ENCODE measurements around the gene TPGS2.

The TPGS2 gene

DNA sequence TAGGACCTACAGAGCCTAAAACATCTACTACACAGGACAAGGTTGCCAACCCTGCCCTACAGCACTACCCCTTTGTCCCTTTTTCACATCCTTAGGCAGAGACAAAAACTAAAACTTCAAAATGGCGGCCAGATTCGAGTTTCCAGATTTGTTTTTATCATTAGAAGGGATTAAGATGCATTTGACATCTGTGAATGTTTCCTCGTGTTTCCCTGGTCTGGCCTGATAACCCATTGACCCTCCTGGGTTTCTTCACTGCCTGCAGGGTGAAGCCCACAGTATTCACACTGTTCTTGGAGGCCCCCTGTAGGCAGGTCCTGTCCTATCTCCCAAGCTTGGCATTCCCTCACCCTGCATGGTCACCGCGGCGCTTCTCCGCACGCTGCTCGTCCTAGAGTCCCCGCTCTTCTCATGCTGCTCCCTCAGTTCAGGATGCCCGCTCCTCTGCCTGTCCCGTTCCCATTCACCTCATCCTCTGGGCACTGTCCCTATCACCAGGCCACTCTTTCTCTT, 67.6 kb downstream of the TPGS2 start:
- no peak overlapping the region for H3K4me3 ChIP-seq (replicated peaks; ENCODE audit: low read depth, low read length)
- DNase-seq (ENCODE audit: extremely low read depth, low read depth) = no peak
- TF ChIP-seq CTCF (IDR thresholded peaks at IDR 0.05; ENCODE audit: low read depth, low read length, missing control alignments) = no peak

DNA sequence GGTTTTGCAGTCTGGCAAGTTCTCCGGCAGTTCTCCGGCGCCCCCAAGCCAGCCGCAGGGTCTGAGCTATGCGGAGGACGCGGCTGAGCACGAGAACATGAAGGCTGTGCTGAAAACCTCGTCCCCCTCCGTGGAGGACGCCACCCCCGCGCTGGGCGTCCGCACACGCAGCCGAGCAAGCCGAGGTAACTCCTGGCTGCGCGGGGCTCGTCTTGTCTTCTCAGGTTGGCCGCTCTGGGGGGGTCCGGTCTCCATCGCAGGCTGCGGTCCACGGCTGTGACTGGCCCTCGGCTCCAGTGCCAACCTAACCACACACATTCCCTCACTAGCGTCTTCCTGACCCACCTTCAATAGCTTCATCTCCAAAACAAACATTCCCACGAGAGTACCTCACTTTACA, 68.2 kb downstream of the TPGS2 start:
- no peak for DNase-seq (ENCODE audit: extremely low read depth, low read depth)
- no peak overlapping the region for H3K4me3 ChIP-seq (replicated peaks; ENCODE audit: low read depth, low read length)
- no peak for TF ChIP-seq CTCF (IDR thresholded peaks at IDR 0.05; ENCODE audit: low read depth, low read length, missing control alignments)

DNA sequence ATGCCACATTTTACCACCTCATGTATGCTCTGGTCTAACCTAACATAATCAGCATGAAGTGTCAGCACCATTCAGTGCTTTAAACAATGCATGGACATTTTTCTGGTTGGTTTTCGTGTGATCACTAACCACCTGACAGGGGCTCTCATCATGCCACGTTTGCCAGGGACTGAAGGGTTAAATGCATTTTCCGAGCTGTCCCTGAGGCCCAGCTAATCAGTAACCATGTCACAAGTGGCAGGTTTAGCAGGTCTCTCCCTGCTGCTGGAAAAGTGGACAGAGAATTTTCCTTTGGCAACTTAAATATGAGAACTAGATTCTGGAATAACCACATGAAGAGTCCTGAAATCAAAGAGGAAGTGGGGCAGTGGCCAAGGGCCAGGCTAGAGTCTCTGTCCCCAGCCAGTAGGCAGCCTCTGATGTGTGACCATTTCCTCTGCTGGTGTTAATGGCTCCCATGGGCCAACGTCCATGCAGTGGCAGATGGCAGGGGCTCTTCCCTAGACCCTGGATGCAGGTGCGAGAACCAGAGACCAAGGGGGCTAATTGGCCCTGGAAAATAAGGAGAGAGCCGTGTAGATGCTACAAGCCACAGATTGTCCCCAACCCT, 69.5 kb downstream of the TPGS2 start:
- no peak overlapping the region for H3K4me3 ChIP-seq (replicated peaks; ENCODE audit: low read depth, low read length)
- TF ChIP-seq CTCF (IDR thresholded peaks at IDR 0.05; ENCODE audit: low read depth, low read length, missing control alignments) = no peak
- DNase-seq (ENCODE audit: extremely low read depth, low read depth) = no peak

- no peak for TF ChIP-seq CTCF (IDR thresholded peaks at IDR 0.05; ENCODE audit: low read depth, low read length, missing control alignments)
- H3K4me3 ChIP-seq (replicated peaks; ENCODE audit: low read depth, low read length) = no peak overlapping the region
- no peak for DNase-seq (ENCODE audit: extremely low read depth, low read depth)
These were observed 70.2 kb downstream of the TPGS2 start for GRCh38 chr18:36758623-36759022.

DNA sequence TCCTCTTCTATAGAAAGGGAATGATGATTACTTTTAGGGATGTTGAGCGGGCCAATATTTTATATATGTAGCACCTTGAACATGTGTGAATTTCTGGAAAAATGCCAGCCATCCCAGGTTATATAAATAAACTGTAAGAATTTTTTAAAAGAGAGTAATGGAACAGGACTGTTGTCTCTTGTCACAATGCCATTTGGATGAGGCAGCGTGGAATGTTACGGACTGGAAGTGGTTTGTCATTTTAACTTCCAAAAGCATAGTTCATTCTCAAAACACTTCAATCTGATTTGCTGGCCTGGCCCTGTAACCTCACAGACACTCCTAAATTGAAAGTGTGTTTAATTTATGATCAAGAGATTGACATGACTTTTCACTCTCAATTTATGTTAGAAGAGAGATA, 70.8 kb downstream of the TPGS2 start:
- no peak overlapping the region for H3K4me3 ChIP-seq (replicated peaks; ENCODE audit: low read depth, low read length)
- no peak for DNase-seq (ENCODE audit: extremely low read depth, low read depth)
- TF ChIP-seq CTCF (IDR thresholded peaks at IDR 0.05; ENCODE audit: low read depth, low read length, missing control alignments) = no peak

DNA sequence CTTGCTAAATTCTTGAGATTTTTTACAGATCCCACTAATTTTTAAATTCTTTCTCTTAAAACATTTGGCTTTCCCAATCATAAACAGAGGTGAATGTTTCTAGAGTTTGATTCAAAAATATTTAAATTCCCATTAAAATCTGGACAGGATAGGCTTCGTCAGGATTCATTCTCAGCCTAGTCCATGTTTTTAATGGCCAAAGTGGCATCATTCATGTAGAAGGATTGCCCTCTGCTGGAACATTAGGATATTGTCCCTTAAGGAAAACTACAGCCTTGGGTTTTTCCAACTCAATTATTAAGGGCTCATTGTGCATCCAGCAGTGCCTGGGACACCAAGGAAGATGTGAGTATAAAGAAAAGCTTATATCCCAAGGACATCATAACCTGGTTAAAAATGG, 71.7 kb downstream of the TPGS2 start:
- peak; percentile 59 for DNase-seq (ENCODE audit: extremely low read depth, low read depth)
- no peak overlapping the region for H3K4me3 ChIP-seq (replicated peaks; ENCODE audit: low read depth, low read length)
- peak; percentile 66 for TF ChIP-seq CTCF (IDR thresholded peaks at IDR 0.05; ENCODE audit: low read depth, low read length, missing control alignments)

DNA sequence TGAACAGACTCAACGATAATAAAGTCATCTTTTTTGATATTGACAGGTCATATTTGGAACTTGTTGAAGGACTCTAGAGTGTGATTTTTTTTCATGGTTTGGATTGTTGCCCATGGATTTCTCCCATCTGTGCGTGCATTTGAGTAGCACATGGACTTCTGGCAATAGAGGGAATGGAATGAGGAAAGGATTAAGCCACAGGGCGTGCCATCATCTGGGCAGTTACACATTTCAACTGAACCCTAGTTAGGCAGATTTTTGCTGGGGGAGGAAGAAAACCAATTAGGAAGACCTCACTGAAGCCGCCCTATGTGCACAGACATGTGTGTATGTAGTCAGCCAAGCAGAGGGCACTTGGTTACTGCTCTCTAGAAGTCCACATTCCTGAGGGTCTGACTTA, 72.6 kb downstream of the TPGS2 start:
- H3K4me3 ChIP-seq (replicated peaks; ENCODE audit: low read depth, low read length) = no peak overlapping the region
- peak; percentile 63 for DNase-seq (ENCODE audit: extremely low read depth, low read depth)
- no peak for TF ChIP-seq CTCF (IDR thresholded peaks at IDR 0.05; ENCODE audit: low read depth, low read length, missing control alignments)

Measured in HFF-Myc (cell line).